Activated naive CD8-positive, alpha-beta T cell treated with anti-CD3 and anti-CD28 coated beads, Interleukin-2, amount 10 ng/mL, durations not matched to agents 7 days and 5 days (primary cell): Measurements from ENCODE around the gene ACVR1B. TPM values are rescaled to one million over a fixed set of nuclear protein-coding genes. Genes with fewer than 3 reads are reported as not detected.

ENCODE experiments used
- ATAC-seq: fragments of 150-1000 bp; cut with Tn5 transposase; one replicate; pipeline ENCODE4 v1.10.0; 2021; ENCODE audit warnings: low read depth, moderate library complexity
- POLR2A ChIA-PET: fragments of 350-600 bp; sonication (Branson Sonifier 250); formaldehyde crosslinking; loops from one replicate; lab custom pipeline; 2021; ENCODE audit warnings: antibody characterized with exemption; lab: Charles Lee
- DNase-seq: peaks from one replicate; pipeline ENCODE4 v3.0.0; 2021
- H3K27ac Mint-ChIP-seq: one replicate; pipeline ENCODE4 v1.8.0; 2022; ENCODE audit warnings: mild to moderate bottlenecking, mixed read lengths
- H3K27me3 Mint-ChIP-seq: one replicate; pipeline ENCODE4 v1.8.0; 2022; ENCODE audit warnings: mild to moderate bottlenecking, moderate library complexity, mixed read lengths
- H3K36me3 Mint-ChIP-seq: one replicate; pipeline ENCODE4 v1.8.0; 2021; ENCODE audit warnings: mild to moderate bottlenecking, mixed read lengths
- H3K4me1 Mint-ChIP-seq: one replicate; pipeline ENCODE4 v1.8.0; 2021; ENCODE audit warnings: mixed read lengths
- H3K4me3 Mint-ChIP-seq: one replicate; pipeline ENCODE4 v1.8.0; 2022; ENCODE audit warnings: mild to moderate bottlenecking, moderate library complexity, mixed read lengths
- H3K9me3 Mint-ChIP-seq: one replicate; pipeline ENCODE4 v1.8.0; 2021; ENCODE audit warnings: mixed read lengths
- total RNA-seq, 2 experiments: library from RNA; stranded (reverse); gene quantifications; one replicate each; pipeline ENCODE4 v1.2.3, GENCODE V29; 2021

The ACVR1B gene
- total RNA-seq, 2 experiments from 2014 or later = 9.3 to 10.2 TPM

DNA sequence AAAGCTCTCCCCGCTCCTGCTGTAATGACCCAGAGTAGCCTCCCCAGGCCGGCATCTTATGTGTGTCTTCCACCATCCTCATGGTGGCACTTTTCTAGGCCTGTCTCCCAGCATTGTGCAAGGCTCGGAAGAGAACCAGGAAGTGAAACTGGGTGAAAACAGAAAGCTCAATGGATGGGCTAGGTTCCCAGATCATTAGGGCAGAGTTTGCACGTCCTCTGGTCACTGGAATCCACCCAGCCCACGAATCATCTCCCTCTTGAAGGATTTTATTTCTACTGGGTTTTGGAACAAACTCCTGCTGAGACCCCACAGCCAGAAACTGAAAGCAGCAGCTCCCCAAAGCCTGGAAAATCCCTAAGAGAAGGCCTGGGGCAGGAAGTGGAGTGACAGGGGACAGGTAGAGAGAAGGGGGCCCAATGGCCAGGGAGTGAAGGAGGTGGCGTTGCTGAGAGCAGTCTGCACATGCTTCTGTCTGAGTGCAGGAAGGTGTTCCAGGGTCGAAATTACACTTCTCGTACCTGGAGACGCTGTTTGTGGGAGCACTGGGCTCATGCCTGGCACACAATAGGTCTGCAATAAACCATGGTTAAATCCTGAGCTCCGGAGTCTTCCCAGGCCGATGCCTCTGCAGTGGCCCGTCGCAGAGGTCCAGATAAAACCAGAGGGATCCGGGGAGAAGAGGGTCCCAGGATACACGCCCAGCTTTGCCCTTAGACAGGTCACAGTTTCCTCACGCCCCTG, 28.6 kb upstream of the ACVR1B start:
- POLR2A ChIA-PET = interaction anchor here (0.8 to 1.0 kb wide), 2 partner anchors 43 to 102 kb away, joined by 3 to 4 read pairs; no protein-coding TSS in a partner anchor
- no peak for DNase-seq
- no peaks in the 10 kb centered on the region for H3K36me3 Mint-ChIP-seq
- H3K27ac Mint-ChIP-seq = no peak overlapping the region
- no peaks in the 10 kb centered on the region for H3K9me3 Mint-ChIP-seq
- ATAC-seq = no peak
- H3K4me1 Mint-ChIP-seq = peaks cover 8% of the 10 kb centered on the region
- no peak overlapping the region for H3K4me3 Mint-ChIP-seq
- peaks cover 5% of the 10 kb centered on the region for H3K27me3 Mint-ChIP-seq

GRCh38 chr12:51923506-51924365, 27.8 kb upstream of the ACVR1B start:
- Mint-ChIP-seq H3K27me3 (peaks cover 8% of the 10 kb centered on the region), H3K4me3 (peak overlapping the region; percentile 46), H3K36me3 (no peaks in the 10 kb centered on the region), H3K27ac (peak overlapping the region; percentile 59), H3K9me3 (no peaks in the 10 kb centered on the region), H3K4me1 (peaks cover 8% of the 10 kb centered on the region)
- DNase-seq = peak; percentile 78
- POLR2A ChIA-PET = interaction anchor here (0.6 kb wide), 1 partner anchor 31 kb away, joined by 3 read pairs; no protein-coding TSS in a partner anchor
- ATAC-seq = peak; percentile 73

- Mint-ChIP-seq H3K27me3 (peaks cover 9% of the 10 kb centered on the region), H3K36me3 (no peaks in the 10 kb centered on the region), H3K4me3 (no peak overlapping the region), H3K27ac (no peak overlapping the region), H3K4me1 (peaks cover 8% of the 10 kb centered on the region), H3K9me3 (no peaks in the 10 kb centered on the region)
- no peak for ATAC-seq
- POLR2A ChIA-PET = no interaction called here
- no peak for DNase-seq
Measured at GRCh38 chr12:51924551-51925319, 26.8 kb upstream of the ACVR1B start.

DNA sequence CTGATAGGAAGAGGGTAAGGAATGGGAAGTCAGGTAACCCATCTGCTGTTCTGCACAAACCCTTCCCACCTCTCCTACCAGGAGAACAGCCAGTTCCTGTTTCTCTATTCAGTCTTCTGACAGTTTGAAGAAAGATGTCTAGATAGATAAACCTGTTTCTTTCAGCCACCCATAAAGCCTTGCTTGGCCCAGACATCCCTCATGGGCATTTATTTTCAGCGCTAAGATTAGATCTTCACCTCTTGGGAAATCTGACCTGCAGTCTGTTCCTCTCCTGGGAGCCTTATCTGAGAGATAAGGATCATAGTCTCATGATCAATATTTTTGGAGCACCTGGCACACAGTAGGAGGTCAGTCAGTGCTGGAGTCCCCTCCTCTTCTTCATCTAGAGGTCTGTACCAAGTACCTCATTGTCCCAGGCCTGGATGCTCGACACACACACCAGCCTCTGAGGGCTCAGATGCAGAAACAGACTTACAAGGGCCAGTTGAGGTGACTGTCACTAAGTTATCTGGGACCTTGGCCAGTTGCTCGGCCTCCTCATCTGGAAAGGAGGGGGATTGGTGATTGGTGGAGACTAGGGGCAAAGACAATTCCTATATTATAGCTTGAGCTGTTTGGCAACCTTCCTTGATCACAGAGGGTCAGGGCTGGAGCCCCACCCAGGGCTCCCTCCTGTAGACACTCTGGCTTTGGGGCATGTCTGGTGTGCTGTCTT, 26.0 kb upstream of the ACVR1B start:
- H3K4me1 Mint-ChIP-seq = peaks cover 8% of the 10 kb centered on the region
- no peak overlapping the region for H3K27ac Mint-ChIP-seq
- H3K9me3 Mint-ChIP-seq = no peaks in the 10 kb centered on the region
- peaks cover 11% of the 10 kb centered on the region for H3K27me3 Mint-ChIP-seq
- ATAC-seq (no peak), DNase-seq (no peak)
- H3K4me3 Mint-ChIP-seq = no peak overlapping the region
- POLR2A ChIA-PET = no interaction called here
- H3K36me3 Mint-ChIP-seq = no peaks in the 10 kb centered on the region

GRCh38 chr12:51926064-51926632, 25.4 kb upstream of the ACVR1B start:
- H3K27me3 Mint-ChIP-seq = peaks cover 10% of the 10 kb centered on the region
- DNase-seq (no peak), ATAC-seq (no peak)
- H3K36me3 Mint-ChIP-seq = no peaks in the 10 kb centered on the region
- H3K4me3 Mint-ChIP-seq = no peak overlapping the region
- no peaks in the 10 kb centered on the region for H3K9me3 Mint-ChIP-seq
- no peak overlapping the region for H3K27ac Mint-ChIP-seq
- H3K4me1 Mint-ChIP-seq = peaks cover 8% of the 10 kb centered on the region
- POLR2A ChIA-PET = interaction anchor here (0.5 kb wide), 1 partner anchor 534 kb away, joined by 4 read pairs; no protein-coding TSS in a partner anchor

GRCh38 chr12:51926718-51927117, 24.8 kb upstream of the ACVR1B start:
- H3K9me3 Mint-ChIP-seq = no peaks in the 10 kb centered on the region
- no peaks in the 10 kb centered on the region for H3K36me3 Mint-ChIP-seq
- no peak overlapping the region for H3K4me3 Mint-ChIP-seq
- DNase-seq = peak; percentile 52
- peak; percentile 62 for ATAC-seq
- peaks cover 12% of the 10 kb centered on the region for H3K27me3 Mint-ChIP-seq
- H3K4me1 Mint-ChIP-seq = peaks cover 8% of the 10 kb centered on the region
- POLR2A ChIA-PET = interaction anchor here (0.5 kb wide), 1 partner anchor 535 kb away, joined by 4 read pairs; no protein-coding TSS in a partner anchor
- H3K27ac Mint-ChIP-seq = no peak overlapping the region

- DNase-seq = no peak
- H3K36me3 Mint-ChIP-seq = no peaks in the 10 kb centered on the region
- no peak overlapping the region for H3K27ac Mint-ChIP-seq
- no peak for ATAC-seq
- no peaks in the 10 kb centered on the region for H3K9me3 Mint-ChIP-seq
- POLR2A ChIA-PET = no interaction called here
- no peaks in the 10 kb centered on the region for H3K4me1 Mint-ChIP-seq
- H3K4me3 Mint-ChIP-seq = no peak overlapping the region
- peaks cover 19% of the 10 kb centered on the region for H3K27me3 Mint-ChIP-seq
Measured at GRCh38 chr12:51932218-51933076, 19.1 kb upstream of the ACVR1B start.

- Mint-ChIP-seq H3K4me3 (no peak overlapping the region), H3K27ac (no peak overlapping the region), H3K36me3 (no peaks in the 10 kb centered on the region), H3K27me3 (peaks cover 18% of the 10 kb centered on the region), H3K9me3 (no peaks in the 10 kb centered on the region), H3K4me1 (no peaks in the 10 kb centered on the region)
- POLR2A ChIA-PET = interaction anchor here (0.5 kb wide), 1 partner anchor 760 kb away, joined by 3 read pairs; no protein-coding TSS in a partner anchor
- ATAC-seq = no peak
- no peak for DNase-seq
Measured at GRCh38 chr12:51934080-51934479, 17.4 kb upstream of the ACVR1B start.

GRCh38 chr12:51937926-51938325, 13.6 kb upstream of the ACVR1B start:
- POLR2A ChIA-PET = no interaction called here
- no peaks in the 10 kb centered on the region for H3K9me3 Mint-ChIP-seq
- H3K4me1 Mint-ChIP-seq = peaks cover 3% of the 10 kb centered on the region
- no peak overlapping the region for H3K27ac Mint-ChIP-seq
- DNase-seq (no peak), ATAC-seq (no peak)
- no peaks in the 10 kb centered on the region for H3K36me3 Mint-ChIP-seq
- H3K27me3 Mint-ChIP-seq = peaks cover 16% of the 10 kb centered on the region
- H3K4me3 Mint-ChIP-seq = no peak overlapping the region

- ATAC-seq (no peak), DNase-seq (no peak)
- H3K4me1 Mint-ChIP-seq = peaks cover 3% of the 10 kb centered on the region
- H3K36me3 Mint-ChIP-seq = no peaks in the 10 kb centered on the region
- peaks cover 2% of the 10 kb centered on the region for H3K9me3 Mint-ChIP-seq
- no peak overlapping the region for H3K27ac Mint-ChIP-seq
- POLR2A ChIA-PET = no interaction called here
- H3K4me3 Mint-ChIP-seq = no peak overlapping the region
- H3K27me3 Mint-ChIP-seq = peaks cover 21% of the 10 kb centered on the region
Measured at GRCh38 chr12:51938726-51939125, 12.8 kb upstream of the ACVR1B start.

- no peak for DNase-seq
- no peak overlapping the region for H3K27ac Mint-ChIP-seq
- H3K27me3 Mint-ChIP-seq = peaks cover 14% of the 10 kb centered on the region
- POLR2A ChIA-PET = no interaction called here
- peaks cover 4% of the 10 kb centered on the region for H3K36me3 Mint-ChIP-seq
- no peak overlapping the region for H3K4me3 Mint-ChIP-seq
- H3K4me1 Mint-ChIP-seq = peaks cover 9% of the 10 kb centered on the region
- no peak for ATAC-seq
- peaks cover 15% of the 10 kb centered on the region for H3K9me3 Mint-ChIP-seq
Measured at GRCh38 chr12:51941011-51941581, 10.4 kb upstream of the ACVR1B start.
